SK-N-SH (cell line): ENCODE results near the gene STPG1. TPM values are rescaled to one million over a fixed set of nuclear protein-coding genes. Genes with fewer than 3 reads are reported as not detected.
A peak's percentile ranks its signal among the peaks of the same experiment; 100 is the strongest.
"Not testable (repeated sequence)": the region's sequence is repeated elsewhere in the genome, so short reads cannot be mapped to it uniquely, and the experiment has no call there.

Experiments used
- CTCF ChIA-PET: fragments of 300-600, 350-600 bp; formaldehyde crosslinking; extraction: SDS; loops from one replicate; lab custom pipeline; 2021; lab: Yijun Ruan, JAX
- POLR2A ChIA-PET: fragments of 350-600 bp; sonication (Branson Sonifier 250); formaldehyde crosslinking; extraction: SDS; loops from one replicate; lab custom pipeline; 2020; ENCODE audit warnings: antibody characterized with exemption, inconsistent platforms; lab: Yijun Ruan, JAX
- DNase-seq: peaks from one replicate; pipeline ENCODE4 v3.0.0; 2012
- H2AFZ ChIP-seq: fragments of 200-600 bp; sonication (generic); 2 replicates; pipeline ENCODE4 v1.8.1; 2016; ENCODE audit warnings: antibody characterized with exemption, mild to moderate bottlenecking, low read depth
- H3F3A ChIP-seq: fragments of 200-600 bp; sonication (generic); replicated peaks from 2 replicates; pipeline ENCODE3; 2016; ENCODE audit warnings: antibody characterized with exemption, mild to moderate bottlenecking; ENCODE audit not compliant: insufficient read depth
- H3K27ac ChIP-seq, 2 experiments: fragments of 200-500 bp in 1 of 2; fragments of 200-600 bp in 1 of 2; sonication (Bioruptor generic) in 1 of 2; sonication (generic), shearing (Covaris generic) in 1 of 2; 2 replicates each; pipeline versions ENCODE4 v1.5.1 to v1.6.1; 2014 to 2016; ENCODE audit warnings: low read depth in 2 of 2, inconsistent platforms in 1 of 2, low read length in 1 of 2, mild to moderate bottlenecking in 1 of 2, mixed read lengths in 1 of 2
- H3K27me3 ChIP-seq: fragments of 200-600 bp; sonication (generic), shearing (Covaris generic); 2 replicates; pipeline ENCODE4 v1.6.1; 2016; ENCODE audit warnings: mixed run types; ENCODE audit not compliant: insufficient read depth
- H3K36me3 ChIP-seq, 2 experiments: fragments of 200-500 bp in 1 of 2; fragments of 200-600 bp in 1 of 2; sonication (Bioruptor generic) in 1 of 2; sonication (generic) in 1 of 2; replicated peaks in 1 of 2; 2 replicates each; pipeline versions ENCODE3 to v1.5.1; 2014 to 2016; ENCODE audit warnings: low read length in 1 of 2, mild to moderate bottlenecking in 1 of 2; ENCODE audit not compliant: insufficient read depth in 2 of 2, control insufficient read depth in 1 of 2
- H3K4me1 ChIP-seq, 2 experiments: fragments of 200-500 bp in 1 of 2; fragments of 200-600 bp in 1 of 2; sonication (Bioruptor generic) in 1 of 2; sonication (generic), shearing (Covaris generic) in 1 of 2; 2 replicates each; pipeline versions ENCODE4 v1.5.1 to v1.6.1; 2014 to 2016; ENCODE audit warnings: low read depth in 1 of 2, low read length in 1 of 2, mixed run types in 1 of 2; ENCODE audit not compliant: insufficient read depth in 2 of 2, control insufficient read depth in 1 of 2
- H3K4me2 ChIP-seq: fragments of 200-600 bp; sonication (generic), shearing (Covaris generic); 2 replicates; pipeline ENCODE4 v1.6.1; 2017; ENCODE audit warnings: mixed run types
- H3K4me3 ChIP-seq, 2 experiments: fragments of 200-500 bp in 1 of 2; fragments of 200-600 bp in 1 of 2; sonication (Bioruptor generic) in 1 of 2; sonication (generic), shearing (Covaris generic) in 1 of 2; 2 replicates each; pipeline versions ENCODE4 v1.5.1 to v1.8.1; 2014 to 2016; ENCODE audit warnings: low read depth in 2 of 2, inconsistent platforms in 1 of 2, low read length in 1 of 2, mild to moderate bottlenecking in 1 of 2, mixed read lengths in 1 of 2, moderate library complexity in 1 of 2
- H3K79me2 ChIP-seq: fragments of 200-600 bp; sonication (generic); 2 replicates; pipeline ENCODE4 v1.8.1; 2017; ENCODE audit warnings: mild to moderate bottlenecking; ENCODE audit not compliant: insufficient read depth
- H3K9ac ChIP-seq: fragments of 200-600 bp; sonication (generic); 2 replicates; pipeline ENCODE4 v1.6.1; 2017; ENCODE audit warnings: mixed run types
- H3K9me2 ChIP-seq: fragments of 200-600 bp; sonication (generic); 2 replicates; pipeline ENCODE4 v1.6.1; 2017; ENCODE audit warnings: mixed run types
- H3K9me3 ChIP-seq: fragments of 200-600 bp; sonication (generic); 2 replicates; pipeline ENCODE4 v1.6.1; 2017; ENCODE audit warnings: mixed run types, mild to moderate bottlenecking, moderate library complexity
- H4K20me1 ChIP-seq: fragments of 200-600 bp; sonication (generic); 2 replicates; pipeline ENCODE4 v1.6.1; 2017; ENCODE audit warnings: mild to moderate bottlenecking, mixed run types; ENCODE audit not compliant: insufficient read depth
- EZH2phosphoT487 ChIP-seq: fragments of 200-600 bp; sonication (generic); IDR thresholded peaks from 2 replicates; pipeline ENCODE4 v1.6.1; 2017; ENCODE audit warnings: low read depth, mixed run types, mild to moderate bottlenecking, antibody characterized with exemption, moderate library complexity, borderline replicate concordance
- FOSL2 ChIP-seq: IDR thresholded peaks from 2 replicates; pipeline ENCODE4 v1.4.0; 2012; ENCODE audit warnings: low read depth, mild to moderate bottlenecking, moderate library complexity, borderline replicate concordance
- GABPA ChIP-seq: IDR thresholded peaks from 2 replicates; pipeline ENCODE4 v1.4.0; 2012; ENCODE audit warnings: low read depth, mild to moderate bottlenecking
- IRF3 ChIP-seq: fragments of 150-350 bp; IDR thresholded peaks from 2 replicates; pipeline ENCODE4 v1.6.1; 2016; ENCODE audit warnings: mild to moderate bottlenecking, low read depth, low read length
- JUND ChIP-seq: IDR thresholded peaks from 2 replicates; pipeline ENCODE4 v1.4.0; 2012
- MEF2A ChIP-seq: IDR thresholded peaks from 2 replicates; pipeline ENCODE4 v1.4.0; 2012; ENCODE audit warnings: low read depth, borderline replicate concordance
- MXI1 ChIP-seq: IDR thresholded peaks from 2 replicates; pipeline ENCODE4 v1.6.1; 2012; ENCODE audit warnings: mild to moderate bottlenecking, low read depth, low read length, improper control_type of control experiment
- RFX5 ChIP-seq: IDR thresholded peaks from 2 replicates; pipeline ENCODE4 v1.6.1; 2012; ENCODE audit warnings: mild to moderate bottlenecking, improper control_type of control experiment, low read length
- RXRA ChIP-seq: IDR thresholded peaks from 2 replicates; pipeline ENCODE4 v1.4.0; 2012; ENCODE audit warnings: low read depth, mild to moderate bottlenecking, borderline replicate concordance
- TAF1 ChIP-seq: IDR thresholded peaks from 2 replicates; pipeline ENCODE4 v1.6.1; 2012; ENCODE audit warnings: low read depth, mild to moderate bottlenecking, low read length, moderate library complexity, borderline replicate concordance
- USF1 ChIP-seq: IDR thresholded peaks from 2 replicates; pipeline ENCODE4 v1.4.0; 2012; ENCODE audit warnings: low read depth, borderline replicate concordance
- WGBS: methylation state at CpG from one replicate; pipeline ENCODE4 v1.1.6; 2017; ENCODE audit warnings: low lambda C conversion rate; 5-methylcytosine and 5-hydroxymethylcytosine counted together
- polyA plus RNA-seq, 3 experiments: library from polyadenylated mRNA; depleted of rRNA; stranded (reverse); fragments of >200 nt; gene quantifications; 2 replicates each; pipeline ENCODE4 v1.2.3, GENCODE V29; 2012

STPG1 gene
- polyA plus RNA-seq, 1 of the 3 experiments (the other 2 are of a cell fraction), result 8.7 TPM

- TF ChIP-seq GABPA (peak; percentile 54), USF1 (no peak), JUND (no peak), FOSL2 (no peak), TAF1 (no peak), IRF3 (peak; percentile 42), RXRA (no peak), RFX5 (peak; percentile 66; the same call in 1 of the 2 replicates), MXI1 (no peak; the same call in none of the 2 replicates), MEF2A (no peak), EZH2phosphoT487 (no peak)
- TF ChIP-seq, all 33 proteins: peak for 8
Measured at GRCh38 chr1:24413350-24414163, at the start of gene STPG1 (continued).

GRCh38 chr1:24462128-24462527 is 48.5 kb upstream of the STPG1 start:
- H3K79me2 ChIP-seq, H3K27ac ChIP-seq, POLR2A ChIA-PET, H3K4me2 ChIP-seq, H4K20me1 ChIP-seq, DNase-seq, H3K9ac ChIP-seq, H3K9me2 ChIP-seq, H3K27me3 ChIP-seq, H2AFZ ChIP-seq, H3F3A ChIP-seq, H3K9me3 ChIP-seq, CTCF ChIA-PET, H3K4me3 ChIP-seq: not testable (repeated sequence)
- peaks cover 0 to 12% of the 10 kb centered on the region in 2 experiments; a peak in 1 of 4 replicates for H3K4me1 ChIP-seq
- WGBS, result 85% methylated on average over 4 of the region's 4 CpGs
- 0 out of 2 replicates have a peak, but pooled peaks have one; percentile 15 for TF ChIP-seq FOSL2
- peaks cover 7 to 13% of the 10 kb centered on the region in 2 experiments for H3K36me3 ChIP-seq
